GM19240 (cell line): ENCODE data around the gene SLC34A3.
"Not testable (repeated sequence)": the region's sequence is repeated elsewhere in the genome, so short reads cannot be mapped to it uniquely, and the experiment has no call there.

Experiments
- DNase-seq: peaks from one replicate; pipeline ENCODE4 v3.0.0; 2011; ENCODE audit warnings: low spot score; ENCODE audit not compliant: insufficient read length

SLC34A3 gene

DNA sequence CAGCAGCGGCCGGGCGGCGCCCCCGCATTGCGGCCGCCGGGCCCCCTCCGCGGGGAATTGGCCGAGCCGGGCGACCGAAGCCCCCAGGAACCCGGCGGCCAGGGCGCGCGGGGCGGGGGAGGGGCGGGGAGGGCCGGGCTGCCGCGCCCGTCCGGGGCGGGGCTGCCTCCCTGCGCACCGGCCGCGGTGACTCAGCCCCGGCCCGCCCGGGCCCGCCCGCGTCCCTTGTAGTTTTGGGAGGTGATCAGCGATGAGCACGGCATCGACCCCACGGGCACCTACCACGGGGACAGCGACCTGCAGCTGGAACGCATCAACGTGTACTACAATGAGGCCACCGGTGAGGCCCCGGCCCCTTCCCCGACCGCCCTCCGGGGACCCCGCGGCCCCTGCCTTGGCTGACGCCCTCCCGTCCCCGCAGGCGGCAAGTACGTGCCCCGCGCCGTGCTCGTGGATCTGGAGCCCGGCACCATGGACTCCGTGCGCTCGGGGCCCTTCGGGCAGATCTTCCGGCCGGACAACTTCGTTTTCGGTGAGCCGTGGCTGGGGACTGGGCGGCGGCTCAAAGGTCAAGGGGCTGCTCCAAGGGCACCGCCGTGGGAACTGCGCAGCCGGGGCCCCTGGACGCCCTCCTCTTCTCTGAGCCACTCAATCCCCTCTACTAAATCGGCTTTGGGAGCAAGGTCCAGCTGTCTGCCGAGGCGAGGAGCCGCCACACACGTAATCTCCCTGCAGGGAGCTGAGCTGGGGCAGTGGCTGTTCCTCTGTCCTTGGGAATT lies 11.0 kb downstream of the SLC34A3 start:
- no peak for DNase-seq

GRCh38 chr9:137242269-137243203 lies 11.8 kb downstream of the SLC34A3 start:
- DNase-seq: no peak

- DNase-seq: not testable (repeated sequence)
These were observed 12.5 kb downstream of the SLC34A3 start for GRCh38 chr9:137243266-137243625.

- no peak for DNase-seq
These were observed 13.2 kb downstream of the SLC34A3 start for GRCh38 chr9:137243626-137244485.

- DNase-seq: no peak
These were observed 14.1 kb downstream of the SLC34A3 start for GRCh38 chr9:137244486-137245449.

- no peak for DNase-seq
These were observed 15.0 kb downstream of the SLC34A3 start for GRCh38 chr9:137245450-137246421.

GRCh38 chr9:137247135-137247915 lies 16.6 kb downstream of the SLC34A3 start:
- no peak for DNase-seq

DNA sequence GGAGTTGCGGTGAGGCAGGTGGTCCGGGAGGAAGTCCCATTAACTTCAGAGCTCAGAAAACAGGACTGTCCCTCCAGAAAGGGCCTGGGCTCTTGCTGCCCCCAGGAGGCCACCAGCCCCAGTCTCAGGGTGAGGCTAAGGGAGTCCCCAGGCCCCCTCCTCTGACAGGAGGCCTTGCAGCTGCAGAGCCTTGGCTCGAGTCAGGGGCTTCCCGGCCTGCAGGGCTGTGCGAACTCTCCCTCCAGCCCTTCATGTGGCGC lies 17.1 kb downstream of the SLC34A3 start:
- no peak for DNase-seq

- no peak for DNase-seq
These were observed 19.9 kb downstream of the SLC34A3 start for GRCh38 chr9:137250329-137251193.

DNA sequence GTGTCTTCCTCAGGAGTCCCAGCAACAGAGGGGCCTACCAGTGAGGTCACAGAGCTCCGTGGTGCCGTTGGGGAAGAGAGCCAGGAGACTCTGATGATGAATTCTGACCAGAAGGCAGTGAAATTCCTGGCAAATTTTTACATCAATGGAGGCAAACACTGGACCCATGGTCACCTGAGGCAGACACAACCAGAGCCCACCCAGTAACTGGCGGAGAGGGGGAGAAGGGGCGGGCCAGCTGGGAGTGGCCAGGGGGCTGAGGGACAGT lies 20.4 kb downstream of the SLC34A3 start, which contains the start of gene STPG3:
TSS of gene STPG3 (plus strand) at position 93 of the 268 bp plus-strand sequence. CDS start at position 94, 1 bp downstream.
- DNase-seq: no peak

GRCh38 chr9:137251490-137252268 lies 21.0 kb downstream of the SLC34A3 start:
- no peak for DNase-seq

DNA sequence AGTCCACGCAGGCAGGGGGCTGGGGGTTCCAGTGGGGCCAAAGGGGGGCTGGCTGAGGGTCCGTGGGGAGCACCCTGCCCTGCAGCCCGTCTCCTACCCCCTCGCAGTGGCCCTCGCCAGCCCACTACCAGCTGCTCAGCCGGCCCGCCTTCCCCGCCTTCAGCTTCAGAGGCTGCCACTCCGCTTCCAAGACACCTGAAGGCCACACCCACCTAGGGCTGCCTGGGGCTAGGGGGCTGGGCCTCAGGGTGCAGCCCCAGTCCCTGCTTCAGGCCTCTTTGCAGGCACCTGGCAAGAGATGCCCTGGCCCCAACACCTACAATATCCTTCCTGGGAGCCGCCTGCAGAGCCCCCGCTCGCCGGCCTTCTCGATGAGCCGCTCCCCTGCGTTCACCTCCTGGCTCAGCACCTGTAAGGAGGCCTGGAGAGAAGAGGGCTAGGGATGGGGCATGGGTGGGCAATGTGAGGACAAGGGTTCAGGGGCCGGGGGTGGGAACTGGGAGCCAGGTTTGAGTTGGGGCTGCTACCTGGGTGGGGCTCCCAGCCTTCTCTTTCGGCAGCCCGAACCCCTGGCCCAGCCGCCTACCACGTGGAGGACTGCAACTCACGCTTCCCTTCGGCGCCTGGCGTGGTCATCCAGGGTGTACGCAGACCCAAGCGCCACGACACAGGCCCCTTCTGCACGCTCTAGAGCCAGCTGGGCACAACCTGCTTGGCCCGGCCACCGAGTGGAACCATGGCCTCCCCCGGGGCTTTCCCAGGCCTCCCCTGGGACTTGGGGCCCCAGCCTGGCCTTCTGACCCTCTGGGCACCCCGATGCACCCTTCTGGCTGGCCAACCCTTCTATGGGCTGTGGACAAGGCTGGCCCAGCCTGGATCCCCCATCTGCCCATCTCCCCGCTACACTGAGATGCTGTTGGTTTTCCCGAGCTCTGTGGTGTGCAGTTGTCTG lies 22.1 kb downstream of the SLC34A3 start:
- DNase-seq: no peak

- DNase-seq: no peak
These were observed 23.3 kb downstream of the SLC34A3 start for GRCh38 chr9:137253717-137254623.

DNA sequence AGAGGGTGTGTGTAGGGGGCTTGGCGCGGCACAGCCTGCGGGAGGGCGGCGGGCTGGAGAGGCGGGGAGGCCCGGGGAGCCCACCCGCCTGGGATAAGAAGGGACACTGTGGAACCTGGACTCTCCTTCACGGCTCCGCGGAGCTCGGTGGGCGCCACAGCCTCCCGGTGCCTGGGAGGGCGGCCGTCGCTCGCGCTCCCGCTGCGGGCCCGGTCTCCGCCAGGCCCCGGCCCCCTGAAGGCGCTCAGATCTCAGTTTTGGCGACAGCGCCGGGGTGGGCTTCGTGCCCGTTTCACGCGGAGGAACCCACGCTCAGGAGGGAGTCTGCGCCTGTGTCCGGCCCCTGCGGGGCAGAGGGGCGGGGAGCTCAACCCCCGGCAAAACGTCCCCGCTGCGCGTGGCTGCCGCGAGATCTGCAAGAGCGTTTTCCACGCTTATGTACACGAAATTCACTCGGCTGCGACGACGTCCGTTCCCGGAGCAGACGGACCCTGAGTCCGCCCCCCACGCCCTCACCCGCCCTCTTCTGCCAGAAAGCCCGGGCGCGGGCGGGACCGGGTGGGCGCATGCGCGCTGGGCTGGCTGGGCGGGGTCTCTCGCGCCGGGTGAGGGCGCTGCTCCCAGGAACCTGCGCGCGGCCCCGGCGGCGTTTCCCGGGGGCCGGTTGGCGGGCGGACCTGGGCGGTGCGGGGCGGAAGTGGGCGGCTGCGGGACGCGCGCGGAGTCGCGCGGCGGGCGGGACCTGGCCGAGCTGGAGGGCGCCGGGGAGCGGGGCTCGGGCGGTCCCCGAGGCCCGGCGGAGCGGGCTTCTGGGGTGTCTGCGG lies 24.1 kb downstream of the SLC34A3 start, which contains the start of gene NELFB:
TSS of gene NELFB (plus strand) at position 704 of the 824 bp plus-strand sequence.
- DNase-seq: peak; percentile 98
